HG03095 (cell line): ENCODE data around the gene UIMC1.
"Not testable (repeated sequence)": the region's sequence is repeated elsewhere in the genome, so short reads cannot be mapped to it uniquely, and the experiment has no call there.

Experiments used
- ATAC-seq: cut with Tn5 transposase; IDR thresholded peaks from one replicate; pipeline ENCODE4 v1.9.1; 2021; ENCODE audit warnings: moderate library complexity; ENCODE audit not compliant: unreplicated experiment

UIMC1 gene

DNA sequence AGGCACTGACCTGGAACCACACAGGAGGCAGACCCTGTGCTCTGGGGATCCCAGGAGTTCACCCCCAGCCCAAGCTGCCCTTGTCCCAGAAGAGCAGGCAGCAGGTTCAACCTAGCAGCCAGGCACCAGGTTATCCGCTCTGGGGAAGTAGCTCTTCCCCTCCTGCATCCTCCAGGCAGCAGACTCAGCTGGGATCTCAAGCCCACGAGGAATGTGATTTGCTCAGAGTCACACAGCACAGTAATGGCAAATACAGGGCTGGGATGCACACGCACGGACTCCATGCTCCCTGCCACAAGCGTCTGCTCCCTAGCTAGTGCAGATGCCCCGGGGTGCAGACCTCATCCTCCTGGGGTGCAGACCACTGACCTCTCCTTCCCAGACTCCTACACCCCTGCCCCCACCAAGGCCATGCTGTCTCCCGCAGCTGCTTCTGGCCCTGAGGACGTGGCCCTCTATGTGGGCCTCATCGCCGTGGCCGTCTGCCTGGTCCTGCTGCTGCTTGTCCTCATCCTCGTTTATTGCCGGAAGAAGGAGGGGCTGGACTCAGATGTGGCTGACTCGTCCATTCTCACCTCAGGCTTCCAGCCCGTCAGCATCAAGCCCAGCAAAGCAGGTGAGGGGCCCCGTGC is 132.9 kb downstream of the UIMC1 start:
- ATAC-seq: no peak

GRCh38 chr5:176873011-176873410 is 133.6 kb downstream of the UIMC1 start:
- not testable (repeated sequence) for ATAC-seq

DNA sequence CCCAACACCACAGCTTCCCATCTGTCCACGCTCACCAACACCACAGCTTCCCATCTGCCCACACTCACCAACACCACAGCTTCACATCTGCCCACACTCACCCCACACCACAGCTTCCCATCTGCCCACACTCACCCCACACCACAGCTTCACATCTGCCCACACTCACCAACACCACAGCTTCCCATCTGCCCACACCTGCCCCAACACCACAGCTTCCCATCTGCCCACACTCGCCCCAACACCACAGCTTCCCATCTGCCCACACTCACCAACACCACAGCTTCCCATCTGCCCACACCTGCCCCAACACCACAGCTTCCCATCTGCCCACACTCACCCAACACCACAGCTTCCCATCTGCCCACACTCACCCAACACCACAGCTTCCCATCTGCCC is 134.0 kb downstream of the UIMC1 start:
- ATAC-seq: not testable (repeated sequence)

DNA sequence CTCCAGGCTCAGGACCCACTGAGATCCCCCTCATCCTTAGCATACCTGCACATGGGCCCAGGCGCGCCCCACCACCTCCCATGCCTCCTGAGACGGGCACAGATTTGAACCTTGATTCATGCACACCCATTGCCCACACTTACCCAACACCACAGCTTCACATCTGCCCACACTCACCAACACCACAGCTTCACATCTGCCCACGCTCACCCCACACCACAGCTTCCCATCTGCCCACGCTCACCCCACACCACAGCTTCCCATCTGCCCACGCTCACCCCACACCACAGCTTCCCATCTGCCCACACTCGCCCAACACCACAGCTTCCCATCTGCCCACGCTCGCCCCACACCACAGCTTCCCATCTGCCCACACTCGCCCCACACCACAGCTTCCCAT is 135.9 kb downstream of the UIMC1 start:
- not testable (repeated sequence) for ATAC-seq

GRCh38 chr5:176870110-176870591 is 136.4 kb downstream of the UIMC1 start:
- ATAC-seq: no peak

- no peak for ATAC-seq
Measured at GRCh38 chr5:176869501-176870109, 137.0 kb downstream of the UIMC1 start.

GRCh38 chr5:176868731-176869130 is 137.8 kb downstream of the UIMC1 start:
- ATAC-seq: no peak

DNA sequence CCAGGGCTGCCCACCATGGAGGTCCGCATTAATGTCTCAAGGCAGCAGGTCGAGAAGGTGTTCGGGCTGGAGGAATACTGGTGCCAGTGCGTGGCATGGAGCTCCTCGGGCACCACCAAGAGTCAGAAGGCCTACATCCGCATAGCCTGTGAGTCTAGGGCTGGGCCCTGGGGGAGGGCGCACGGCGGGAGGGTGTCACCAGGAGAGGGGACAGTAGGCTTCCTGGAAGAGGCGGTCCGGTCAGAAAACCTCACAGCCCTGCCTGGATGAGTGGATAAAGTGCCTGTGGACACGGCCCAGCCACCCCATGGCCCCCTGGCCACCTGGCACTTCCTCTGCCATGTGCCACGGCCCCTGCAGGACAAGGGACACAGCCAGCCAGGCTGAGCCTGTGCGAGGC is 138.5 kb downstream of the UIMC1 start:
- ATAC-seq: no peak

- ATAC-seq: no peak
Measured at GRCh38 chr5:176866707-176867310, 139.8 kb downstream of the UIMC1 start.

DNA sequence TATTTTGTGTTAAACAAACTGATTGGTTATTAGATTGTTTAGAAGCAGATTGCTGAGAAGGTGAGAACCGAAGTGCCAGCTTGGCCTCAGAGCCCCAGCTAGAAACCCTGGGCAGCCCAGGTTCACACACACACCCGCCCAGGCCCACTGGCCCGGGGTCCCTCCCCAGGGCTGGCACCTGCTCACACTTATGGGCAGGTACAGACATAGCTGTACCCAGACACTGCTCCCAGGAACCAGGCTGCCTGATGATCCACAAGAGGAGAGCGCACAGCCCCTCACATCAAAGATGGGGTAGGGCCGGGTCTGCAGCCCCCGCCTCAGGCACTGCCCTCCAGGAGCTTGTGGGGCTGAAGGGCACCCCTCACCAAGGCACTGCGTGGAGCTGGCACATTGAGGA is 140.6 kb downstream of the UIMC1 start:
- no peak for ATAC-seq

DNA sequence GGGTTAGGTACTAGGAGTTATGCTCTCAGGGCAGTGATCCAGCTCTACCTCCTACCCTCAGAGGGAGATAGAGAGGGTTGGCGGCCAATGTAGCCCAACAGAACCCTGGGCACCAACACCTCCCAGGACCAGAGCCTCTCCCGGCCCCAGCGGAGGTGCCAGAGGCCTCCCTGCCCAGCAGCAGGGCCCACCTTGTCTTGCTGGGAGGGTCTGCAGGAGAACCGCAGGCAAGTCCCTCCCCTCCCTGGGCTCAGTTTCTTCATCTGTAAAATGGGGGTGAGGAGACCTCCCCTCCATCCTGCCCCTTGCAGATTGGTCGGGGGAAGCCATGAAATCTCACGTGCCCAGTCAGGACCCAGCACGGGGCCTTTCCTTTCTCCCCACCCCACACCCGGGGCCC is 141.8 kb downstream of the UIMC1 start:
- no peak for ATAC-seq

GRCh38 chr5:176863765-176864098 is 142.8 kb downstream of the UIMC1 start:
- no peak for ATAC-seq

DNA sequence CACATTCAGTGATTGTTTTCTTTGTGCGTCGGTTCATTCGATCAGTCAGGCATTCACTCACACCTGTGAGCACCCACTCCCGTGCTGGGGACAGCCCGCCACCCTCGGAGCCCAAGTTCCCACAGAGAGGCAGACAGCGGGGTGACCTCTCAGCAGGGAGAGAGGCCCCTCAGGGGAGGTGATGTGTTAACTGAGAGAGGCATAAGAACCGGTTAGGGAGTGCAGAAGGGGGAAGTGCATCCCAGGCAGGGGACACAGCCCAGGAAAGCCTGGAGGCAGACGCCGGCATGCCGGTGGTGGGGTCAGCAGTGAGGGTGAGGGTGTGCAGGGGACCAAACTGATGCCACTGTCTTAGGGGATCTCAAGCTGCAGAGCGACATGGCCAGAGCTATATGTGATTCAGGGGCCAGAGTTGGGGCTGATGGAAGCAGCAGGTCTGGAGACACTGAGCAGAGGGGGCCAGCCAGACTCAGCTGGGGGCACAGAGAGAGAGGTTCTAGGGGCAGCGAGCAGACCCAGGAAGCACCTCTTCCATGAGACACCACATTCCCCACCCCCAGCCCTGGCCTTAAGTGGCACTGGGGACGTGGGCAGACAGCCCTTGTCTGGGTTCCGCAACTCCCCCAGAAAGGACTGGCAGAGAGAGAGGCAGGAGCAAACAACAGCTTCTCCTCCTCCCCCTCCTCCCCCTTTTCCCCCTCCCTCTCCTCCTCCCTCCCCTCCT is 143.4 kb downstream of the UIMC1 start:
- ATAC-seq: no peak

- ATAC-seq: no peak
Measured at GRCh38 chr5:176862330-176862995, 144.1 kb downstream of the UIMC1 start.

DNA sequence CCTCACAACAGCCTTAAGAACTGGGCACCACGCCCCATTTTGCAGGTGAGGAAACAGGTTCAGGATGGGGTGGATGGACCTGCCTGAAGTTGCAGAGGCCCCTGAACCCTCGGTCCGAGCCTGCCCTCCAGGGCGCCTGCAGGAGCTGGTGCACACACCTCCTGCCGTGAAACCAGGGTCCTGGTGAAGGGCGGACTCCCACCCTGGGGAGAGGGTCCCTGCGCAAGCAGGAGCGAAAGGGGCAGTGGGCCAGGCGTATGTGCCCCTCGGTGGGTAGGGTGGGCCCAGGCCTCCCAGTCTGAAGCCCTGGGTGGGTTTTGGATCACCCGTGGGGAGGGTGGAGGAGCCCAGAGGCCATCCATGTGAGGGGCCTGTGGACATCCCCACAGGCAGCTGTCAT is 145.3 kb downstream of the UIMC1 start:
- ATAC-seq: no peak

DNA sequence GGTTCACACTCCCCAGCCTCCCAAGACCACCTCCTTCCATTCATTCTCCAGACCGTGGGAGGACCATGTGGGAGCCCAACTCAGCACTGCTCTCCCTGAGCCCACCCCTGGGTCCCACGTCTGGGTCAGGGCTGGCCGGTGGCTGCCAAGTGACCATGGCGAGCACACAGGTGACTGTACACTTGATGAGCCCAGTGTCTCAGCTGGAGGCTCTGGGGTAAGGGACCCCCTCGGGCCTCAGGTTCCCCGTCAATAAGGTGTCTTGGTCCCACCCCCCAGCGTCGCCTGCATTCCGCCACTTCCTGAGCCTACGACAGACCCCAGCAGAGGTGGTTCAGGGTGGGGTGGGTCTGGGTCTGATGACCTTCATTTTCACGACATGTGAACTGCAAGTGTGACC is 146.2 kb downstream of the UIMC1 start:
- no peak for ATAC-seq

GRCh38 chr5:176859916-176860315 is 146.7 kb downstream of the UIMC1 start:
- no peak for ATAC-seq

DNA sequence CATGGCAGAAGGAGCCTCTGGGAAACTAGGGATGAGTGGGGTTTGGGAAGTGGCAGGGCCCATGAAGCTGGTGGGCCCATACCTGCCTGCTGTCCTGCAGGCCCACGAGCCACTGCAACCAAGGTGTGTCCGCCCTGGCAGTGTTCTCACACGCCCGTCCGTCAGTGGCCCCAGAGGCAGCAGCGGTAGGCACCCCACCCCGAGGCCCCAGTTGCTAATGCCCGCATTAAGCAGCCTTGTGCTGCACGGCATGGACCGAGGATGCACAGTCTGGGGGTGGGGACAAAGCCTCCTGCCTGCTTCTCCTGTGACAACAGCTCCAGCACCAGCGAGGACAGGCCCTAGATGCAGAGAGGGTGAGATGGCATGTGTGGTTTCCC is 148.7 kb downstream of the UIMC1 start:
- no peak for ATAC-seq

- no peak for ATAC-seq
Measured at GRCh38 chr5:176857216-176857893, 149.2 kb downstream of the UIMC1 start.

- no peak for ATAC-seq
Measured at GRCh38 chr5:176856746-176857145, 149.8 kb downstream of the UIMC1 start.

DNA sequence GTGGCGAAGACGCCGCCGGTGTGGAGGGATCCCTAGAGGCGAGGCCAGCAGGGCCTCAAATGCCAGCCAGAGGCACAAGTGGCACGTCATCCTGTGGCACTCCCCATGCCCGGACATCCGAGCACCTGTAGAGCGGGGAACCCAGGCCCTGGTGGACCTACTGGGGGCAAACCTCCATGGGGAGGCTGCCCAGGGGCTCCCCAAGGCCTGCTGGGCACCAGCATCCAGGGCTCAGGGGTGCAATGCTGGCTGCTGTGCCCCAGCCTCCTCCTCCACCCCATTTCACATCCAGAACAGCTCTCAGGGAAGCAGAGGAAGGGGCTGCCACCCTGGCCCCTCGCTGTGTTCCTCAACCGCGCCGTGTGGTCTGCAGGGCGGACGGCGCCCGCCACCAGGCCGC is 151.0 kb downstream of the UIMC1 start:
- ATAC-seq: no peak
